Fibroblast of villous mesenchyme (primary cell): ENCODE measurements around the gene LSM8. TPM values are rescaled to one million over a fixed set of nuclear protein-coding genes. Genes with fewer than 3 reads are reported as not detected.
"Not testable (repeated sequence)": the region's sequence is repeated elsewhere in the genome, so short reads cannot be mapped to it uniquely, and the experiment has no call there.

Source experiments
- DNase-seq: peaks from one replicate; pipeline ENCODE4 v3.0.0-alpha.2; 2010; ENCODE audit warnings: low read depth
- H3K4me3 ChIP-seq: 2 replicates; pipeline ENCODE4 v1.5.1; 2011; ENCODE audit warnings: low read depth, mild to moderate bottlenecking, low read length
- total RNA-seq: library from RNA; depleted of rRNA; stranded (reverse); fragments of >200 nt; gene quantifications from 2 replicates; pipeline ENCODE4 v1.2.3, GENCODE V29; 2012
- TF ChIP-seq, protein P1 (sequence below): IDR thresholded peaks from 2 replicates; pipeline ENCODE4 v1.5.1; 2012; ENCODE audit warnings: low read depth, mild to moderate bottlenecking, low read length; ENCODE audit not compliant: insufficient read depth

Gene LSM8
- total RNA-seq, 1 donor: 28.5 TPM

DNA sequence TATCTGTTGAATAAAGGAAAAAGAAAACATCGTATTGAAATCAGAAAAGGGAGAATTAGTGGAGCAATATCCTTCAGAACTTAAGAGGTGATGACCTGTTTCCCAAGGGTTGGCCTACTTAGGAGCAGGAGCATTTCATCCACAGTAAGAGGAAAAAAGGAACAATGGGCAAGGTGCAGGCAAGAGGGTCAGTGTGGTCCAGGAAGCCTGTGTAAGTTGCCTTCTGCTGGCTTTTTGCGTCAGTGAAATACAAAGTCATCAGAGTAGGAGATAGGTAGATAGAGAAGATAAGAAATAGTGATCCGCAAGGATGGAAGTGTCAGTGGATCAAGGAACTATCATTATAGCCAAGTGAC lies 35.2 kb downstream of the LSM8 start:
- TF ChIP-seq, protein P1, sequence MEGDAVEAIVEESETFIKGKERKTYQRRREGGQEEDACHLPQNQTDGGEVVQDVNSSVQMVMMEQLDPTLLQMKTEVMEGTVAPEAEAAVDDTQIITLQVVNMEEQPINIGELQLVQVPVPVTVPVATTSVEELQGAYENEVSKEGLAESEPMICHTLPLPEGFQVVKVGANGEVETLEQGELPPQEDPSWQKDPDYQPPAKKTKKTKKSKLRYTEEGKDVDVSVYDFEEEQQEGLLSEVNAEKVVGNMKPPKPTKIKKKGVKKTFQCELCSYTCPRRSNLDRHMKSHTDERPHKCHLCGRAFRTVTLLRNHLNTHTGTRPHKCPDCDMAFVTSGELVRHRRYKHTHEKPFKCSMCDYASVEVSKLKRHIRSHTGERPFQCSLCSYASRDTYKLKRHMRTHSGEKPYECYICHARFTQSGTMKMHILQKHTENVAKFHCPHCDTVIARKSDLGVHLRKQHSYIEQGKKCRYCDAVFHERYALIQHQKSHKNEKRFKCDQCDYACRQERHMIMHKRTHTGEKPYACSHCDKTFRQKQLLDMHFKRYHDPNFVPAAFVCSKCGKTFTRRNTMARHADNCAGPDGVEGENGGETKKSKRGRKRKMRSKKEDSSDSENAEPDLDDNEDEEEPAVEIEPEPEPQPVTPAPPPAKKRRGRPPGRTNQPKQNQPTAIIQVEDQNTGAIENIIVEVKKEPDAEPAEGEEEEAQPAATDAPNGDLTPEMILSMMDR: no peak

DNA sequence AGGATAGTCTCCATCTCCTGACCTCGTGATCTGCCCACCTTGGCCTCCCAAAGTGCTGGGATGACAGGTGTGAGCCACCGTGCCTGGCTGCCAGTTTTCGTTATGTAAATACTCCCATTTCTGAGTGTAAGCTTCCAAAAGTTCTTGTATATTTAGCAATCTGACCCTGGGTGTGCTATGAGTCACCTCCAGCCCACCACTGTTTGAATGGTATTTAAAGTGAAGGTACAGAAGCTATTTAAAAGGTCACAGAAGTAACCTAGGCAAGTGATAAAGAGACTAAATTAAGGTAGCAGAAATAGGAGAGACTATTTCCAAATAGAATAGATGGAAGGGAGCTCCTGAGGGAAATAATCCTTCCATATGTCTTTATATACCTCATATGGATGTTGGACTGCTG lies 36.6 kb downstream of the LSM8 start:
- TF ChIP-seq, protein P1: no peak
- H3K4me3 ChIP-seq: no peak overlapping the region
- no peak for DNase-seq

More for the DNA sequence above, 35.2 kb downstream of the LSM8 start:
- no peak overlapping the region for H3K4me3 ChIP-seq
- DNase-seq: no peak

DNA sequence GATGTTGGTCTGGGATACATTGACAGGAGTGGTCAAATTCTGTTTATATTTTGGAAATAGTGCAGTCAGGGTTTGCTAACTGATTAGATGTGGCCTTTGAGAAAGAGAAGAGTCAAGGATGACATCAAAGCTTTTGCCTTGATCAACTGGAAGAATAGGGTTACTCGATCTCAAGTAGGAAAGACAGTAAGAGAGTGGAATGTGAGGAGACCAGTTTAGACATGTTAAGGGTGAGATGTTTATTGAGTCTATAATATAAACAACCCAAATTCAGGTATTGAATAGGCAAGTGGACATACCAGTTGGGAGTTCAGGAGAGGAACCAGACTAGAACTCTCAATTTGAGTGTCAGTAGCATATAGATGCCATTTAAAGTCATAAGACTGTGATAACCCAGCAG lies 38.6 kb downstream of the LSM8 start:
- DNase-seq: no peak
- no peak overlapping the region for H3K4me3 ChIP-seq
- TF ChIP-seq, protein P1: no peak

DNA sequence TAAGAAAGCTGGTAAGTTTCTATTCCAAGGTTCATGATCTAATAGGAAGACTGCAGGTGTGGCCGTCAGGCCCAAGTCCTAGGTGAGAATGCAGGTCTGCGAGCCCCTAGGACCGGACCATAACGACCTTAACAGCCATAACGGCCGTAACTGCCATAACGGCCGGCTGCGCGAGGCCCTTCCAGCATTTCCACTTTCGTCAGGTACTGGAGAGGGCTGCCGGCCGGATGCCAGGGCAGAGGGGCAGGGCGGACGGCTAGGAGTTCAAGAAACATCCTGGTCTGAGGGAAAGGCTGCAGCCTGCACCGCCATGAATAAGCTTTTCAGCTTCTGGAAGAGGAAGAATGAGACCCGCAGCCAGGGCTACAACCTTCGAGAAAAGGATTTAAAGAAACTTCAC lies 40.6 kb downstream of the LSM8 start, which contains the start of gene ANKRD7:
ANKRD7 (plus strand) TSS at position 184 of the 400 bp plus-strand sequence; CDS start at position 311, 127 bp downstream.
- DNase-seq: no peak
- TF ChIP-seq, protein P1: no peak
- H3K4me3 ChIP-seq: no peak within 1 kb of the TSS

DNA sequence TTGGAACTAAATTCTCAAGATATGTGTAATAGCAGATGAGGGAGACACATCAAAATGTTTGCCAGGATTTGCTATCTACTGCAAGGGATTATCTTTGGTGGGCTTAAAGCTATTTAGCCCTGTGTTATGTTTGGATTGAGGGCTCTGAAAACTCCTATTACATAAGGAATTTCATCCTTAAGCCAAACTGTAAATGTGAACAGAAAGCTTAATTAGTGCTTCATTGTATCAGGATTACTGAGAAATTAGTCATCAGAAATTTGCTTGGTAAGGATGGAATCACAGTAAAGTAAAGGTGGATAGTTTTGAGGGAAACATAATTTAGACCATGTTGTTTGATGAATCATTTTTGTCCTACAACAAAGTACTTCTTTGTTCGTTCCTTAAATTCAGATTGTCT lies 48.9 kb downstream of the LSM8 start:
- no peak overlapping the region for H3K4me3 ChIP-seq
- TF ChIP-seq, protein P1: no peak
- DNase-seq: no peak

DNA sequence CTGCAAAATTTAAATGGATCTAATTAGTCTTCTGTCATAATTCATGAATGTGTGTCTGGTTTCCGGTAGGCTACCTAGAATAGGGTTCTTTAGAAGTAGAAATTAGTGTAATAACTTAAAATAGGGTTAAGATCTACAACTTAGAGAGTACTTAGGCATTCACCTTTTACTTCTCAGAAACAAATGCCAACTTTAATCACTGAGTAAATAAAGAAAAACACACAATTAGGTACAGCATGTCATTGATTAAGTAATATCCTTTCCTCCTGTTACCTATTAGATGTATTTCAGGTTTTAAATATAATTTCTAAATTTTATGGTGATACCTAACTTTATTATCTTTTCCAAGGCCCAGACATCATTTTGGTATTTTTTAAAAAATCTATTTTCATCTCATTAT lies 49.8 kb downstream of the LSM8 start:
- TF ChIP-seq, protein P1: no peak
- DNase-seq: no peak
- no peak overlapping the region for H3K4me3 ChIP-seq

DNA sequence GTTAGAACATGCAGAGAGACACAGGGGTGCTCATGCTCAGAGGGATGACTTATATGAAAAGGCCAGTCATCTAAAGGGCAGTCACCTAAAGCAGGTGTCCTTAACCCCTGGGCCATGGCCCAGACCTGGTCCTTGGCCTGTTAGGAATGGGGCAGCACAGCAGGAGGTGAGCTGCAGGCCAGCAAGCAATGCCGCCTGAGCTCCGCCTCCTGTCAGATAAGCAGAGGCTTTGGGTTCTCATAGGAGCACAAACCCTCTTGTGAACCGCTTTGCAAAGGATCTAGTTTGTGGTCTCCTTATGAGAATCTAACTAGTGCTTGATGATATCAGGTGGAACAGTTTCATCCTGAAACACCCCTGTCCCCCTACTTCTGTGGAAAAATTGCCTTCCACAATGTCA lies 55.0 kb downstream of the LSM8 start:
- H3K4me3 ChIP-seq: no peak overlapping the region
- TF ChIP-seq, protein P1: no peak
- DNase-seq: no peak

DNA sequence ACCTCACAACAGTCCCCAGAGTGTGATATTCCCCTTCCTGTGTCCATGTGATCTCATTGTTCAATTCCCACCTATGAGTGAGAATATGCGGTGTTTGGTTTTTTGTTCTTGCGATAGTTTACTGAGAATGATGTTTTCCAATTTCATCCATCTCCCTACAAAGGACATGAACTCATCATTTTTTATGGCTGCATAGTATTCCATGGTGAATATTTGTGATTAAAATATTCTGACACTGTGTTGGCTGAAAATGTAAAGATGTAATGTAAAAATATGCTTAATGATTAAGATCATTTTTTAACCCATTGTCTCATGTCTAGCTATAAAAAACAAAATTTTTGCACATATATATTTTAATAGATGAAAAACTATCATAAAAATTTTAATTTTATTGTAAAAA lies 56.4 kb downstream of the LSM8 start:
- DNase-seq, H3K4me3 ChIP-seq: not testable (repeated sequence)
